Limb (tissue), 2 donors: ENCODE results near the gene CNN2.

ENCODE experiments used
- DNase-seq, 2 donors: peaks; one replicate each; pipeline ENCODE4 v3.0.0-alpha.2; 2016; ENCODE audit errors: extremely low spot score in 2 of 2

The CNN2 gene

GRCh38 chr19:1080360-1081161 is 54.2 kb downstream of the CNN2 start:
- no peak for DNase-seq

- DNase-seq, result no peak
These were observed 55.1 kb downstream of the CNN2 start for GRCh38 chr19:1081301-1082164.

- peak in 1 of 2 donors; percentile 72 for DNase-seq
These were observed 55.9 kb downstream of the CNN2 start for GRCh38 chr19:1082165-1082927.

GRCh38 chr19:1082928-1083816 is 56.8 kb downstream of the CNN2 start:
- no peak for DNase-seq

GRCh38 chr19:1084024-1084868 is 57.8 kb downstream of the CNN2 start:
- no peak for DNase-seq

- no peak for DNase-seq
These were observed 58.7 kb downstream of the CNN2 start for GRCh38 chr19:1085053-1085658.

GRCh38 chr19:1085676-1086442 is 59.5 kb downstream of the CNN2 start:
- no peak for DNase-seq

GRCh38 chr19:1086613-1087012 is 60.2 kb downstream of the CNN2 start:
- DNase-seq, result peak in 1 of 2 donors; percentile 18

GRCh38 chr19:1087813-1088415 is 61.5 kb downstream of the CNN2 start:
- no peak for DNase-seq

- no peak for DNase-seq
These were observed 62.1 kb downstream of the CNN2 start for GRCh38 chr19:1088416-1089010.
